H1 (cell line): ENCODE results near the gene UBR2. TPM values are rescaled to one million over a fixed set of nuclear protein-coding genes. Genes with fewer than 3 reads are reported as not detected.

ENCODE experiments used
- CBX8 ChIP-seq: fragments of 300-800, 300-1000 bp; sonication (generic); IDR thresholded peaks from 2 replicates; pipeline ENCODE4 v1.7.1; 2016; ENCODE audit warnings: low read depth, low read length, borderline replicate concordance
- KDM4A ChIP-seq: IDR thresholded peaks from one replicate; pipeline ENCODE4 v1.7.1; 2012; ENCODE audit warnings: low read depth, mild to moderate bottlenecking, moderate library complexity, low read length, inconsistent platforms; ENCODE audit not compliant: severe bottlenecking
- PHF8 ChIP-seq: fragments of 200-600 bp; sonication (generic); conservative IDR thresholded peaks from 2 replicates; pipeline ENCODE4 v1.7.1; 2012; ENCODE audit warnings: low read depth, mild to moderate bottlenecking, inconsistent platforms, low read length, moderate library complexity
- RNF2 ChIP-seq: fragments of 200-900, 300-1000 bp; sonication (generic); IDR thresholded peaks from 2 replicates; pipeline ENCODE4 v1.7.1; 2016; ENCODE audit warnings: borderline replicate concordance, low read depth, mild to moderate bottlenecking, antibody characterized with exemption, low read length; ENCODE audit not compliant: poor library complexity, severe bottlenecking; ENCODE audit errors: missing control alignments
- SIN3A ChIP-seq, 2 experiments: IDR thresholded peaks in 1 of 2; conservative IDR thresholded peaks in 1 of 2; 2 replicates each; pipeline ENCODE4 v1.6.1; 2011 to 2012; ENCODE audit warnings: low read length in 2 of 2, improper control_type of control experiment in 1 of 2, low read depth in 1 of 2, mild to moderate bottlenecking in 1 of 2
- SP1 ChIP-seq: IDR thresholded peaks from 2 replicates; pipeline ENCODE4 v1.6.1; 2011; ENCODE audit warnings: low read depth, low read length
- SP2 ChIP-seq: IDR thresholded peaks from 2 replicates; pipeline ENCODE4 v1.6.1; 2012; ENCODE audit warnings: mild to moderate bottlenecking, low read length, inconsistent platforms
- SUZ12 ChIP-seq: fragments of 200-600 bp; sonication (generic); IDR thresholded peaks from 2 replicates; pipeline ENCODE4 v1.6.1; 2012; ENCODE audit warnings: mild to moderate bottlenecking, inconsistent platforms, low read length, moderate library complexity, mixed read lengths
- ZNF274 ChIP-seq: IDR thresholded peaks from 2 replicates; pipeline ENCODE4 v1.7.0; 2012; ENCODE audit warnings: low read length, borderline replicate concordance; ENCODE audit errors: extremely low read depth
- polyA plus RNA-seq, 7 experiments: library from polyadenylated mRNA; depleted of rRNA in 3 of 7; stranded (reverse) in 5 of 7; unstranded in 2 of 7; fragments of >200 nt in 5 of 7; fragments of 200-250 nt in 2 of 7; gene quantifications; 1 replicate in 5 of 7; 2 replicates in 1 of 7; 4 replicates in 1 of 7; pipeline versions ENCODE4 v1.2.1 to v1.2.3, GENCODE V29; 2011 to 2013; ENCODE audit warnings: missing spikeins in 2 of 7, mixed read lengths in 2 of 7
- total RNA-seq: library from RNA; stranded (reverse); fragmentation: NEBNext Ultra II Directional; extraction: Animal tissue kit (Norgen Biotek cat#: 25700); gene quantifications from 2 replicates; pipeline ENCODE4 v1.2.1, GENCODE V29; 2021

The UBR2 gene
- total and polyA plus RNA-seq, 2 of the 8 experiments (the other 6 are each of a cell fraction or from before 2014, with no cell fraction given) = 6.5 to 19.5 TPM

DNA sequence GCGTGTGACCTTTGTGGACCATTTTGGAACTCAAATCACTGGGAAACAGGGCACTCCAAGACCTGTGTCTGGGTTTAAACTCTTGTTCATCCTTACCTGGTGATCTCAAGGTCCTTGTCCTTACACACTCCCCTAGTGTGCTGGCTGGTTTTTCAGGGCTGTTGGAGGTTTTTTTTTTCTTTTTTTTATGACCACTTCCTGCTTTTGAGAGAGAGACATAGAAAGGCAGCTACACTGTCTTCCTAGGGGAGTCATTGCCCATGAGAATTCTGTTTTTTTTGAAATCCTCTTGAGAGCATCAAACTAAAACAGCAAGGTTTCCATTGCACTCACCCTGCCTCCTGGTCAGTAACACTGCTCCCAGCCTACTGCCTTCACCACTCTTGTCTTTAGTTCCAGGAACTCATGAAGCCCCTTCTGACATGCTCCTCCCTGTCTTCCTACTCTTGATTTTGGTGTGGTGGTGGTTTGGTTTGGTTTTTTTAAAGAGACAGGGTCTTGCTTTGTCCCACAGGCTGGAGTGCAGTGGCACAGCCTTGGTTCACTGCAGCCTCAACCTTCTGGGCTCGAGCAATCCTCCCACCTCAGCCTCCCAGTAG is 130.0 kb downstream of the UBR2 start (continued):
- TF ChIP-seq SUZ12 = no peak
- no peak for TF ChIP-seq SP2
- TF ChIP-seq SP1 = no peak
- no peak for TF ChIP-seq SIN3A (conservative IDR thresholded peaks at IDR 0.05 in 1 of 2, IDR thresholded peaks at IDR 0.05 in 1 of 2; ENCODE audit: low read depth in 1 of 2, low read length in 2 of 2)
- TF ChIP-seq PHF8 = no peak
- no peak for TF ChIP-seq KDM4A
- no peak for TF ChIP-seq ZNF274
- TF ChIP-seq CBX8 = no peak
- TF ChIP-seq RNF2 = no peak
